Breast epithelium (tissue), 4 donors: ENCODE measurements around the gene AK5. TPM values are rescaled to one million over a fixed set of nuclear protein-coding genes. Genes with fewer than 3 reads are reported as not detected.

ENCODE experiments used
- DNase-seq, 2 donors: peaks; one replicate each; pipeline ENCODE4 v3.0.0-alpha.2; 2019; ENCODE audit warnings: low spot score in 2 of 2
- H3K27ac ChIP-seq, 2 donors: fragments of 200-600 bp; sonication (generic) in 1 of 2; one replicate each; pipeline ENCODE4 v1.5.1; 2016 to 2019; ENCODE audit warnings: mild to moderate bottlenecking in 1 of 2
- H3K27me3 ChIP-seq, 2 donors: fragments of 200-600 bp; sonication (generic) in 1 of 2; one replicate each; pipeline versions ENCODE4 v1.5.1 to v1.6.0; 2017 to 2019; ENCODE audit warnings: control low read depth in 1 of 2, mild to moderate bottlenecking in 1 of 2
- H3K36me3 ChIP-seq: fragments of 200-600 bp; one replicate; pipeline ENCODE4 v1.5.1; 2019
- H3K4me1 ChIP-seq, 2 donors: fragments of 200-600 bp; sonication (generic); one replicate each; pipeline ENCODE4 v1.5.1; 2016 to 2019; ENCODE audit warnings: control low read depth in 1 of 2
- H3K4me3 ChIP-seq, 3 donors: fragments of 200-600 bp; sonication (generic); 1 replicate in 2 of 3; 2 replicates in 1 of 3; pipeline ENCODE4 v1.5.1; 2016 to 2019; ENCODE audit warnings: mild to moderate bottlenecking in 3 of 3, moderate library complexity in 2 of 3
- H3K9me3 ChIP-seq, 2 donors: fragments of 200-600 bp; sonication (generic) in 1 of 2; one replicate each; pipeline ENCODE4 v1.5.1; 2016 to 2019; ENCODE audit warnings: control low read depth in 1 of 2
- CTCF ChIP-seq, 3 donors: fragments of 450-650 bp; IDR thresholded peaks; one replicate each; pipeline ENCODE4 v1.5.1; 2016 to 2017; ENCODE audit warnings: antibody characterized with exemption in 3 of 3, mild to moderate bottlenecking in 3 of 3, moderate library complexity in 3 of 3
- POLR2A ChIP-seq: fragments of 450-650 bp; IDR thresholded peaks from one replicate; pipeline ENCODE4 v1.6.1; 2016; ENCODE audit warnings: antibody characterized with exemption, mild to moderate bottlenecking, moderate library complexity
- POLR2AphosphoS5 ChIP-seq, 3 donors: sonication (generic); formaldehyde crosslinking; IDR thresholded peaks; one replicate each; pipeline ENCODE4 v1.6.1; 2017; ENCODE audit warnings: antibody characterized with exemption in 3 of 3
- intact Hi-C: fragments of 100-400 bp; cut with DNase I; formaldehyde crosslinking; loops from one replicate; pipeline ENCODE4 v1.15.1; 2023; ENCODE audit warnings: low total_unique reads
- total RNA-seq, 3 donors: library from RNA; depleted of rRNA; stranded (reverse); fragments of >200 nt; gene quantifications; one replicate each; pipeline ENCODE4 v1.1.0, GENCODE V29; 2016

The AK5 gene
- total RNA-seq, 3 donors from 2014 or later, result under 0.01 to 111 (median 30.8) TPM

GRCh38 chr1:77387553-77387952, 105.7 kb downstream of the AK5 start:
- Histone ChIP-seq H3K27me3 (no peaks in the 10 kb centered on the region), H3K4me1 (no peaks in the 10 kb centered on the region), H3K27ac (no peak overlapping the region), H3K4me3 (no peak overlapping the region), H3K36me3 (no peaks in the 10 kb centered on the region), H3K9me3 (no peaks in the 10 kb centered on the region)
- DNase-seq, result no peak
- intact Hi-C loops, result no loop called here
- TF ChIP-seq POLR2A, result no peak
- no peak for TF ChIP-seq CTCF (IDR thresholded peaks at IDR 0.05)
- no peak for TF ChIP-seq POLR2AphosphoS5 (IDR thresholded peaks at IDR 0.05)

DNA sequence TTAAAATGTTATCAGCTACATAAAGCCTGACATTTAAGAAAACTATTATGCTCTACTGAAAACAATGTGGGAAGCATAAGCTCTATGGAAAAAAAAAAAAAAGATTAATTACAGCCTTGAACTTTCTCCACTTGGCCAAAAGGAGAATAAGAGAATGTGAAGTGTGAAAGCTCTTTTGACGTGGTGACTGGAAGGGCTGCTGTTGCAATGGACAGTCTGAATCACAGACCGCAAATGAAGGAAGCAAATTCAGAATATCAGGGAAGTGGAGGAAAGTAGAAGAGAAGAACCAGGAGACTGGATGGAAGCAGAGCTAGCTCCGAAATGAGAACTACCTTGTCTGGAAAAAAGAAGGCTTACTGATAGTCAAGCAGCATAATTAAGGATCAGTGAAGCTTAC, 106.8 kb downstream of the AK5 start:
- TF ChIP-seq POLR2A, result no peak
- no peak for TF ChIP-seq CTCF (IDR thresholded peaks at IDR 0.05)
- no peak for TF ChIP-seq POLR2AphosphoS5 (IDR thresholded peaks at IDR 0.05)
- Histone ChIP-seq H3K27ac (peak overlapping the region; percentile 32 to 34), H3K9me3 (no peaks in the 10 kb centered on the region), H3K27me3 (no peaks in the 10 kb centered on the region), H3K4me3 (no peak overlapping the region), H3K4me1 (no peaks in the 10 kb centered on the region), H3K36me3 (no peaks in the 10 kb centered on the region)
- no peak for DNase-seq
- intact Hi-C loops, result no loop called here

DNA sequence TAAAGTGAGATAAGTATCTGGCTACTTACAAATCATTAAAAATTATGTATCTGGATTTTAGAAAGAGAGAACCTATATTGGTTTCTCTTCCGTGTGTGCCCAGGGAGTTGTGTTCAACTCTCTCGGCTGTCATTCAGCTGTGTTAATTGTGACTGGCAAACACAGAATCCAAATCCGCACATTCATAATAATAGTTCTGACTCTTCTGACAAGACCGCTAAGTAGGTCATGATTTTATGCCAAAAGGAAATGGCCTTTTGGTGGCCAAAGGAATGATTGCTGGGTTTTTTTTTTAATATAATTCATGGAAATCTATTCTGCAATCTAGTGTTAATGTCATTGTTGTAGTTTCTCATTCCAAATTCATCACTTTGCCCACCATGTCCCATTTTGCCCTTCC, 110.7 kb downstream of the AK5 start:
- Histone ChIP-seq H3K27ac (peak overlapping the region in 1 of 2 donors; percentile 30), H3K4me3 (no peak overlapping the region), H3K4me1 (no peaks in the 10 kb centered on the region), H3K27me3 (no peaks in the 10 kb centered on the region), H3K36me3 (no peaks in the 10 kb centered on the region), H3K9me3 (no peaks in the 10 kb centered on the region)
- DNase-seq, result no peak
- TF ChIP-seq POLR2AphosphoS5 (IDR thresholded peaks at IDR 0.05) (no peak), CTCF (IDR thresholded peaks at IDR 0.05) (no peak), POLR2A (no peak)
- intact Hi-C loops, result no loop called here

DNA sequence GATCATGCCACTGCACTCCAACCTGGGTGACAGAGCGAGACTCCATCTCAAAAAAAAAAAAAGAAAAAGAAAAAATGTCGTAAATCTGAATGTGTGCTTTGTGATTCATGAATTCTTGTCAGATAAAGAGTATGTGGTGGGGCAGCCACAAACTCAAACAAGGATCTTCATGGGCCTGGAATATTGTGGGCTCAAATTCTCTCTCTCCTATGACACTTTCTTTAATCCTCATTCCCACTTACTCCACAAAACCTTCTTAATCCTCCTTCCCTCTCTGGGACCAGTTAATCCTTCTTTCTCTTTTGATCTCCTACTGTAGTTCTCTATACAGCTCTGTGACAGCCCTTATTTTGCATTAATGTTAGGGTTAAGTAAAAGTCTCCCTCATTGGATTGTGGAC, 112.3 kb downstream of the AK5 start:
- Histone ChIP-seq H3K27me3 (no peaks in the 10 kb centered on the region), H3K9me3 (no peaks in the 10 kb centered on the region), H3K36me3 (no peaks in the 10 kb centered on the region), H3K4me3 (no peak overlapping the region), H3K4me1 (no peaks in the 10 kb centered on the region), H3K27ac (peak overlapping the region; percentile 30 to 63)
- TF ChIP-seq POLR2AphosphoS5 (IDR thresholded peaks at IDR 0.05) (no peak), POLR2A (no peak), CTCF (IDR thresholded peaks at IDR 0.05) (no peak)
- intact Hi-C loops, result no loop called here
- no peak for DNase-seq

- intact Hi-C loops, result no loop called here
- Histone ChIP-seq H3K36me3 (no peaks in the 10 kb centered on the region), H3K4me1 (peaks cover 0 to 2% of the 10 kb centered on the region in 2 donors), H3K4me3 (no peak overlapping the region), H3K9me3 (no peaks in the 10 kb centered on the region), H3K27me3 (no peaks in the 10 kb centered on the region), H3K27ac (peak overlapping the region; percentile 40 to 74)
- TF ChIP-seq POLR2A (no peak), CTCF (IDR thresholded peaks at IDR 0.05) (no peak), POLR2AphosphoS5 (IDR thresholded peaks at IDR 0.05) (no peak)
- DNase-seq, result no peak
Observed at GRCh38 chr1:77395051-77395450, 113.2 kb downstream of the AK5 start.
